Activated CD4-positive, alpha-beta T cell treated with anti-CD3 and anti-CD28 coated beads, Interleukin-2, Interleukin-4, amounts not matched to agents 100 ng/mL and 50 ng/mL, durations not matched to agents 16 hours and 8 hours (primary cell): ENCODE measurements around the gene NTNG1.

ENCODE experiments used
- DNase-seq: peaks from one replicate; pipeline ENCODE4 v3.0.0-alpha.2; 2020; ENCODE audit warnings: low spot score

Gene NTNG1

GRCh38 chr1:107454791-107455190, 314.0 kb downstream of the NTNG1 start:
- DNase-seq, result no peak

GRCh38 chr1:107457989-107458388, 317.1 kb downstream of the NTNG1 start:
- no peak for DNase-seq

- DNase-seq, result no peak
Measured at GRCh38 chr1:107459204-107459904, 318.5 kb downstream of the NTNG1 start.

- no peak for DNase-seq
Measured at GRCh38 chr1:107460035-107460434, 319.2 kb downstream of the NTNG1 start.

- no peak for DNase-seq
Measured at GRCh38 chr1:107464827-107465226, 324.0 kb downstream of the NTNG1 start.

- no peak for DNase-seq
Measured at GRCh38 chr1:107467286-107467685, 326.4 kb downstream of the NTNG1 start.

- no peak for DNase-seq
Measured at GRCh38 chr1:107467811-107468210, 327.0 kb downstream of the NTNG1 start.

- no peak for DNase-seq
Measured at GRCh38 chr1:107473065-107473464, 332.2 kb downstream of the NTNG1 start.

- DNase-seq, result peak; percentile 68
Measured at GRCh38 chr1:107474877-107475612, 334.2 kb downstream of the NTNG1 start.

- no peak for DNase-seq
Measured at GRCh38 chr1:107477233-107477632, 336.4 kb downstream of the NTNG1 start.

GRCh38 chr1:107479865-107480350, 339.1 kb downstream of the NTNG1 start:
- DNase-seq, result no peak

- no peak for DNase-seq
Measured at GRCh38 chr1:107480548-107481415, 339.9 kb downstream of the NTNG1 start.

GRCh38 chr1:107481756-107482384, 341.0 kb downstream of the NTNG1 start:
- DNase-seq, result no peak

GRCh38 chr1:107483949-107484348, 343.1 kb downstream of the NTNG1 start:
- DNase-seq, result no peak

- DNase-seq, result no peak
Measured at GRCh38 chr1:107486349-107486748, 345.5 kb downstream of the NTNG1 start.

- no peak for DNase-seq
Measured at GRCh38 chr1:107487506-107487905, 346.7 kb downstream of the NTNG1 start.

GRCh38 chr1:107491582-107491981, 350.7 kb downstream of the NTNG1 start:
- DNase-seq, result no peak

- DNase-seq, result no peak
Measured at GRCh38 chr1:107493111-107493716, 352.4 kb downstream of the NTNG1 start.

GRCh38 chr1:107494061-107494460, 353.2 kb downstream of the NTNG1 start:
- no peak for DNase-seq

- no peak for DNase-seq
Measured at GRCh38 chr1:107496002-107496401, 355.2 kb downstream of the NTNG1 start.

- no peak for DNase-seq
Measured at GRCh38 chr1:107499139-107499744, 358.4 kb downstream of the NTNG1 start.
